A673 (cell line): ENCODE data around the gene SPSB1. TPM values are rescaled to one million over a fixed set of nuclear protein-coding genes. Genes with fewer than 3 reads are reported as not detected.

Experiments
- BruUV-seq: library from RNA; stranded (reverse); fragments of 400-500 nt; replicated peaks from 2 replicates; lab custom pipeline; 2021; lab: Mats Ljungman, UMichigan
- CTCF ChIA-PET: fragments of 300-600 bp; sonication (Branson Sonifier 250); formaldehyde crosslinking; loops from one replicate; lab custom pipeline; 2022; ENCODE audit warnings: antibody characterized with exemption; lab: Charles Lee
- POLR2A ChIA-PET: fragments of 300-600 bp; sonication (Branson Sonifier 250); formaldehyde crosslinking; loops from one replicate; lab custom pipeline; 2022; ENCODE audit warnings: antibody characterized with exemption; ENCODE audit not compliant: low non-redundant PET; lab: Charles Lee
- DNase-seq: peaks from one replicate; pipeline ENCODE4 v3.0.0-alpha.2; 2015; ENCODE audit warnings: low spot score
- H3K27ac ChIP-seq: fragments of 200-600 bp; sonication (generic); 2 replicates; pipeline ENCODE4 v1.5.1; 2016; ENCODE audit warnings: mixed run types, low read depth, mild to moderate bottlenecking, mixed read lengths, antibody characterized with exemption, low read length; ENCODE audit not compliant: poor library complexity, severe bottlenecking
- H3K27me3 ChIP-seq: fragments of 200-600 bp; sonication (generic); replicated peaks from 2 replicates; pipeline ENCODE4 v1.6.1; 2017; ENCODE audit warnings: mixed run types, low read depth, mild to moderate bottlenecking, mixed read lengths, antibody characterized with exemption, low read length; ENCODE audit not compliant: insufficient read depth, poor library complexity
- H3K36me3 ChIP-seq: fragments of 200-600 bp; sonication (generic); 2 replicates; pipeline ENCODE4 v1.6.1; 2016; ENCODE audit warnings: mixed run types, mild to moderate bottlenecking, mixed read lengths, antibody characterized with exemption, low read length; ENCODE audit not compliant: insufficient read depth, poor library complexity, severe bottlenecking
- H3K4me1 ChIP-seq: fragments of 200-600 bp; sonication (generic); 2 replicates; pipeline ENCODE4 v1.6.1; 2017; ENCODE audit warnings: mixed run types, mild to moderate bottlenecking, mixed read lengths, antibody characterized with exemption, low read length; ENCODE audit not compliant: insufficient read depth, poor library complexity, severe bottlenecking
- H3K4me3 ChIP-seq: fragments of 200-600 bp; sonication (generic); 2 replicates; pipeline ENCODE4 v1.5.1; 2016; ENCODE audit warnings: low read depth, mixed run types, mild to moderate bottlenecking, mixed read lengths, low read length; ENCODE audit not compliant: poor library complexity, severe bottlenecking
- H3K9me3 ChIP-seq: fragments of 200-600 bp; sonication (generic); 2 replicates; pipeline ENCODE4 v1.6.1; 2016; ENCODE audit warnings: mixed run types, low read depth, mild to moderate bottlenecking, mixed read lengths, antibody characterized with exemption, low read length; ENCODE audit not compliant: poor library complexity, severe bottlenecking
- CTCF ChIP-seq: fragments of 300-800, 200-600 bp; sonication (generic); conservative IDR thresholded peaks from 2 replicates; pipeline ENCODE4 v1.5.1; 2017; ENCODE audit warnings: low read depth, mild to moderate bottlenecking, antibody characterized with exemption, low read length, moderate library complexity, mixed read lengths
- EZH2 ChIP-seq: fragments of 200-600 bp; sonication (generic); IDR thresholded peaks from 2 replicates; pipeline ENCODE4 v1.6.1; 2017; ENCODE audit warnings: borderline replicate concordance, low read depth, mild to moderate bottlenecking, mixed read lengths, antibody characterized with exemption, low read length; ENCODE audit not compliant: poor library complexity, severe bottlenecking
- intact Hi-C: fragments of 100-400 bp; cut with micrococcal nuclease; formaldehyde crosslinking; loops from one replicate; pipeline ENCODE4 v1.10.0; 2022; ENCODE audit not compliant: unreplicated experiment
- total RNA-seq: library from RNA; stranded (reverse); gene quantifications from 2 replicates; pipeline ENCODE4 v1.2.3, GENCODE V29; 2021

SPSB1 gene
- total RNA-seq, 1 experiment from 2014 or later, result 11.8 TPM

GRCh38 chr1:9385801-9386573 is 93.3 kb downstream of the SPSB1 start:
- POLR2A ChIA-PET, result no interaction called here
- intact Hi-C loops, result no loop called here
- H3K4me3 ChIP-seq, result no peak overlapping the region
- CTCF ChIA-PET, result no interaction called here
- no peak overlapping the region for H3K27ac ChIP-seq
- BruUV-seq, result no TSS peak
- TF ChIP-seq EZH2 (no peak), CTCF (no peak)
- no peaks in the 10 kb centered on the region for H3K4me1 ChIP-seq
- DNase-seq, result no peak
- H3K36me3 ChIP-seq, result no peaks in the 10 kb centered on the region
- H3K27me3 ChIP-seq, result peaks cover 2% of the 10 kb centered on the region
- H3K9me3 ChIP-seq, result no peaks in the 10 kb centered on the region

GRCh38 chr1:9388335-9389180 is 95.9 kb downstream of the SPSB1 start:
- Histone ChIP-seq H3K4me3 (no peak overlapping the region), H3K4me1 (no peaks in the 10 kb centered on the region), H3K36me3 (no peaks in the 10 kb centered on the region), H3K27me3 (peaks cover 10% of the 10 kb centered on the region), H3K9me3 (no peaks in the 10 kb centered on the region), H3K27ac (no peak overlapping the region)
- TF ChIP-seq EZH2 (no peak), CTCF (no peak)
- POLR2A ChIA-PET, result no interaction called here
- DNase-seq, result no peak
- no TSS peak for BruUV-seq
- intact Hi-C loops, result no loop called here
- CTCF ChIA-PET, result no interaction called here

- Histone ChIP-seq H3K9me3 (no peaks in the 10 kb centered on the region), H3K27ac (no peak overlapping the region), H3K27me3 (peaks cover 17% of the 10 kb centered on the region), H3K36me3 (no peaks in the 10 kb centered on the region), H3K4me3 (no peak overlapping the region), H3K4me1 (no peaks in the 10 kb centered on the region)
- no peak for TF ChIP-seq CTCF
- TF ChIP-seq EZH2, result no peak
- BruUV-seq, result no TSS peak
- intact Hi-C loops, result no loop called here
- no peak for DNase-seq
- CTCF ChIA-PET, result no interaction called here
- POLR2A ChIA-PET, result interaction anchor here (0.6 kb wide), 1 partner anchor 352 kb away, joined by 4 read pairs; no protein-coding TSS in a partner anchor
Observed at GRCh38 chr1:9389968-9390367, 97.3 kb downstream of the SPSB1 start.
